Activated CD8-positive, alpha-beta T cell treated with anti-CD3 and anti-CD28 coated beads for 36 hours (primary cell): Measurements from ENCODE around the gene DRAP1. TPM values are rescaled to one million over a fixed set of nuclear protein-coding genes. Genes with fewer than 3 reads are reported as not detected.
A peak's percentile ranks its signal among the peaks of the same experiment; 100 is the strongest.

Experiments used
- ATAC-seq: fragments of 200-7000 bp; cut with Tn5 transposase; one replicate; pipeline ENCODE4 v1.10.0; 2021; ENCODE audit warnings: mild to moderate bottlenecking, moderate library complexity
- CTCF ChIA-PET: fragments of 350-600 bp; sonication (Branson Sonifier 250); formaldehyde crosslinking; loops from one replicate; lab custom pipeline; 2021; ENCODE audit warnings: antibody characterized with exemption; lab: Charles Lee
- POLR2A ChIA-PET: fragments of 350-600 bp; sonication (Branson Sonifier 250); formaldehyde crosslinking; loops from one replicate; lab custom pipeline; 2021; ENCODE audit warnings: antibody characterized with exemption; lab: Charles Lee
- DNase-seq: peaks from one replicate; pipeline ENCODE4 v3.0.0-alpha.2; 2020
- H3K27ac Mint-ChIP-seq: one replicate; pipeline ENCODE4 v1.8.0; 2021; ENCODE audit warnings: mild to moderate bottlenecking, mixed read lengths
- H3K27me3 Mint-ChIP-seq: one replicate; pipeline ENCODE4 v1.8.0; 2021; ENCODE audit warnings: mixed read lengths
- H3K36me3 Mint-ChIP-seq: one replicate; pipeline ENCODE4 v1.8.0; 2021; ENCODE audit warnings: low read depth, mixed read lengths
- H3K4me1 Mint-ChIP-seq: one replicate; pipeline ENCODE4 v1.8.0; 2021; ENCODE audit warnings: low read depth, mixed read lengths
- H3K4me3 Mint-ChIP-seq: one replicate; pipeline ENCODE4 v1.8.0; 2021; ENCODE audit warnings: mild to moderate bottlenecking, moderate library complexity, mixed read lengths
- H3K9me3 Mint-ChIP-seq: one replicate; pipeline ENCODE4 v1.8.0; 2021; ENCODE audit warnings: mixed read lengths
- CTCF ChIP-seq: fragments of 200-600 bp; IDR thresholded peaks from one replicate; pipeline ENCODE4 v1.8.0; 2022; ENCODE audit warnings: antibody characterized with exemption, mild to moderate bottlenecking
- intact Hi-C: fragments of 100-400 bp; cut with micrococcal nuclease; formaldehyde crosslinking; loops from one replicate; pipeline ENCODE4 v1.10.0; 2022
- total RNA-seq, 2 experiments: library from RNA; stranded (reverse); gene quantifications; one replicate each; pipeline ENCODE4 v1.2.3, GENCODE V29; 2021

The DRAP1 gene
- total RNA-seq, 2 experiments from 2014 or later, result 135 TPM

GRCh38 chr11:65883786-65884715 lies 35.2 kb upstream of the DRAP1 start:
- ATAC-seq (no peak), DNase-seq (no peak)
- TF ChIP-seq CTCF, result no peak
- CTCF ChIA-PET, result interaction anchor here (0.6 to 10.5 kb wide), 55 partner anchors 7 to 277 kb away, joined by 3 to 283 read pairs (median 7); partner anchors contain the start of genes BANF1, C11orf68, CFL1 and CST6
- no peaks in the 10 kb centered on the region for H3K9me3 Mint-ChIP-seq
- peaks cover 33% of the 10 kb centered on the region for H3K36me3 Mint-ChIP-seq
- H3K27me3 Mint-ChIP-seq, result no peaks in the 10 kb centered on the region
- H3K4me1 Mint-ChIP-seq, result peaks cover 52% of the 10 kb centered on the region
- POLR2A ChIA-PET, result interaction anchor here (0.6 to 28.1 kb wide), 9 partner anchors 7 to 185 kb away, joined by 3 to 560 read pairs (median 5); partner anchors contain the start of genes CFL1, EFEMP2, FOSL1 and KAT5
- H3K4me3 Mint-ChIP-seq, result no peak overlapping the region
- peak overlapping the region; percentile 77 for H3K27ac Mint-ChIP-seq
- intact Hi-C loops, result no loop called here

- no peak overlapping the region for H3K4me3 Mint-ChIP-seq
- no peaks in the 10 kb centered on the region for H3K9me3 Mint-ChIP-seq
- ChIA-PET POLR2A (interaction anchor here (0.6 to 28.1 kb wide), 10 partner anchors 8 to 184 kb away, joined by 3 to 560 read pairs (median 6); partner anchors contain the start of genes CFL1, EFEMP2, FOSL1 and KAT5), CTCF (interaction anchor here (0.6 to 10.5 kb wide), 57 partner anchors 8 to 259 kb away, joined by 3 to 283 read pairs (median 7); partner anchors contain the start of genes BANF1, C11orf68, CFL1 and CST6)
- peak; percentile 52 for ATAC-seq
- peak; percentile 86 for DNase-seq
- H3K36me3 Mint-ChIP-seq, result peaks cover 33% of the 10 kb centered on the region
- intact Hi-C loops, result loop anchor here (5.0 kb wide), 2 partner anchors 43 to 103 kb away; no protein-coding TSS in a partner anchor
- H3K4me1 Mint-ChIP-seq, result peaks cover 51% of the 10 kb centered on the region
- peak; percentile 99 for TF ChIP-seq CTCF
- H3K27ac Mint-ChIP-seq, result peak overlapping the region; percentile 77
- H3K27me3 Mint-ChIP-seq, result no peaks in the 10 kb centered on the region
Observed at GRCh38 chr11:65884716-65885092, 34.5 kb upstream of the DRAP1 start.

GRCh38 chr11:65885231-65885630 lies 34.0 kb upstream of the DRAP1 start:
- H3K27me3 Mint-ChIP-seq, result no peaks in the 10 kb centered on the region
- POLR2A ChIA-PET, result interaction anchor here (0.7 to 28.1 kb wide), 8 partner anchors 9 to 183 kb away, joined by 3 to 560 read pairs (median 6); partner anchors contain the start of genes CFL1, EFEMP2, FOSL1 and KAT5
- ATAC-seq (no peak), DNase-seq (no peak)
- CTCF ChIA-PET, result interaction anchor here (0.6 to 10.5 kb wide), 48 partner anchors 9 to 1075 kb away, joined by 3 to 283 read pairs (median 8); partner anchors contain the start of genes BANF1, C11orf68, CFL1 and EFEMP2
- H3K4me1 Mint-ChIP-seq, result peaks cover 51% of the 10 kb centered on the region
- H3K36me3 Mint-ChIP-seq, result peaks cover 33% of the 10 kb centered on the region
- TF ChIP-seq CTCF, result no peak
- H3K4me3 Mint-ChIP-seq, result no peak overlapping the region
- intact Hi-C loops, result loop anchor here (5.0 kb wide), 2 partner anchors 42 to 102 kb away; no protein-coding TSS in a partner anchor
- H3K27ac Mint-ChIP-seq, result peak overlapping the region; percentile 30
- H3K9me3 Mint-ChIP-seq, result no peaks in the 10 kb centered on the region

GRCh38 chr11:65885808-65886536 lies 33.3 kb upstream of the DRAP1 start:
- no peaks in the 10 kb centered on the region for H3K27me3 Mint-ChIP-seq
- H3K9me3 Mint-ChIP-seq, result no peaks in the 10 kb centered on the region
- H3K27ac Mint-ChIP-seq, result no peak overlapping the region
- ATAC-seq (no peak), DNase-seq (no peak)
- H3K4me3 Mint-ChIP-seq, result peak overlapping the region; percentile 94
- POLR2A ChIA-PET, result interaction anchor here (1.4 to 28.1 kb wide), 4 partner anchors 9 to 26 kb away, joined by 5 to 560 read pairs (median 8); partner anchors contain the start of genes CFL1, EFEMP2, FOSL1 and MUS81
- peaks cover 28% of the 10 kb centered on the region for H3K36me3 Mint-ChIP-seq
- CTCF ChIA-PET, result interaction anchor here (0.7 to 10.5 kb wide), 30 partner anchors 7 to 1076 kb away, joined by 3 to 283 read pairs (median 14); partner anchors contain the start of genes AP5B1, BANF1, CFL1 and CTSW
- intact Hi-C loops, result loop anchor here (5.0 kb wide), 2 partner anchors 41 to 101 kb away; no protein-coding TSS in a partner anchor
- no peak for TF ChIP-seq CTCF
- peaks cover 46% of the 10 kb centered on the region for H3K4me1 Mint-ChIP-seq
